MM.1S (cell line): ENCODE data around the gene TCF12.

Source experiments
- EZH2 ChIP-seq: fragments of 300-600 bp; sonication (generic); optimal IDR thresholded peaks from 2 replicates; pipeline ENCODE3; 2017; ENCODE audit warnings: low read depth, mild to moderate bottlenecking, antibody characterized with exemption, low read length, mixed read lengths
- EZH2phosphoT487 ChIP-seq: fragments of 300-600 bp; sonication (generic); IDR thresholded peaks from 2 replicates; pipeline ENCODE4 v1.6.1; 2018; ENCODE audit warnings: antibody characterized with exemption, low read length
- TF ChIP-seq, protein P1 (sequence below): fragments of 300-600 bp; sonication (generic); IDR thresholded peaks from 2 replicates; pipeline ENCODE4 v1.5.1; 2016; ENCODE audit warnings: antibody characterized with exemption, low read length, mixed read lengths

GRCh38 chr15:57041416-57041815, 123.0 kb downstream of the TCF12 start:
- TF ChIP-seq EZH2 (no peak), EZH2phosphoT487 (no peak)
- TF ChIP-seq, protein P1, sequence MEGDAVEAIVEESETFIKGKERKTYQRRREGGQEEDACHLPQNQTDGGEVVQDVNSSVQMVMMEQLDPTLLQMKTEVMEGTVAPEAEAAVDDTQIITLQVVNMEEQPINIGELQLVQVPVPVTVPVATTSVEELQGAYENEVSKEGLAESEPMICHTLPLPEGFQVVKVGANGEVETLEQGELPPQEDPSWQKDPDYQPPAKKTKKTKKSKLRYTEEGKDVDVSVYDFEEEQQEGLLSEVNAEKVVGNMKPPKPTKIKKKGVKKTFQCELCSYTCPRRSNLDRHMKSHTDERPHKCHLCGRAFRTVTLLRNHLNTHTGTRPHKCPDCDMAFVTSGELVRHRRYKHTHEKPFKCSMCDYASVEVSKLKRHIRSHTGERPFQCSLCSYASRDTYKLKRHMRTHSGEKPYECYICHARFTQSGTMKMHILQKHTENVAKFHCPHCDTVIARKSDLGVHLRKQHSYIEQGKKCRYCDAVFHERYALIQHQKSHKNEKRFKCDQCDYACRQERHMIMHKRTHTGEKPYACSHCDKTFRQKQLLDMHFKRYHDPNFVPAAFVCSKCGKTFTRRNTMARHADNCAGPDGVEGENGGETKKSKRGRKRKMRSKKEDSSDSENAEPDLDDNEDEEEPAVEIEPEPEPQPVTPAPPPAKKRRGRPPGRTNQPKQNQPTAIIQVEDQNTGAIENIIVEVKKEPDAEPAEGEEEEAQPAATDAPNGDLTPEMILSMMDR, result no peak
